ENCODE data around the gene TPK1. TPM values are rescaled to one million over a fixed set of nuclear protein-coding genes. Genes with fewer than 3 reads are reported as not detected.
"Not testable (repeated sequence)": the region's sequence is repeated elsewhere in the genome, so short reads cannot be mapped to it uniquely, and the experiment has no call there.

Gene TPK1
- total RNA-seq, 3 donors from 2014 or later, result 11.4 to 14.2 (median 13.3) TPM

GRCh38 chr7:144786079-144786478 is 49.8 kb downstream of the TPK1 start:
- DNase-seq (no peak), ATAC-seq (no peak)
- H3K4me3 ChIP-seq, result no peak overlapping the region
- no peaks in the 10 kb centered on the region for H3K4me1 ChIP-seq (ENCODE audit: low read depth)
- H3K9me3 ChIP-seq, result no peaks in the 10 kb centered on the region
- TF ChIP-seq CTCF (IDR thresholded peaks at IDR 0.05), result no peak
- intact Hi-C loops (cut with DNase I, micrococcal nuclease), result no loop called here
- H3K36me3 ChIP-seq (ENCODE audit: low read depth), result no peaks in the 10 kb centered on the region

DNA sequence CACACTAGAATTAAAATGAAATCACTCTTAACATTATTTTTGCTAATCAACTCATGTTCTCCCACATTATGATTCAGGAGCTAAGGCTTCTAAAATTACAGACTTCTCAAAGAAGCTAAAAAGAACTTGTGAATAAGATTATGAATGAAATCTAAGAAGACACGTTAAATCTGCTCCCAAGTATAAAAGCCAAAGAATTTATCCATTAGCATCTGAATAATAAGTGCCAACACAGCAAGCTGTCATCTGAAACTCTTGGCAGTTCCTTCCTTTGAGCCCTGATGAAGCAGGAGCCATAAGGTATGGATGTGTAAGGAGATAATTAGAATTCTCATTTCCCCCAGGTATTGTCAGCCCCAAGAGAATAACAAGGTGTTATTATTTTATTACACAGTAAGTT is 50.3 kb downstream of the TPK1 start:
- ATAC-seq, result no peak
- no peak for TF ChIP-seq CTCF (IDR thresholded peaks at IDR 0.05)
- Histone ChIP-seq H3K9me3 (no peaks in the 10 kb centered on the region), H3K36me3 (ENCODE audit: low read depth) (no peaks in the 10 kb centered on the region), H3K4me1 (ENCODE audit: low read depth) (no peaks in the 10 kb centered on the region), H3K4me3 (no peak overlapping the region)
- intact Hi-C loops (cut with DNase I, micrococcal nuclease), result no loop called here
- no peak for DNase-seq

DNA sequence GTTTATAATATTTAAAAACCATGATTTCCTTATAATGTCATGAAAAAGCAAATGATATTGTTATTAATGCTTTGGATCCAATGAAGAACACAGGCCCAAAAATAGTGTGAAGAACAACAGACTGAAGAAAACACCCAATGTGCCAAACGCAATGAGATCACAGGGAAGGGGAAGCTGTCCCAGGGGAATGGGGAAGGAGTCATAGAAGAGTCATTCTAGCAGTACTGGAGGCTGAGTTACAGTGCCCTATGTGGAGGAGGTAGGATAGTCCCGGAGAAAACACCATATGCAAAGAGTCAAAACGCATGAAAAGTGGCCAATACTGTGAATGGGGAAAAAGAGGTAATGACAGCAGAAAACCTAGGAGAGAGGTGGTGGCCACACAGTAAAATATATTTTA is 50.9 kb downstream of the TPK1 start:
- no peak for ATAC-seq
- Histone ChIP-seq H3K4me1 (ENCODE audit: low read depth) (no peaks in the 10 kb centered on the region), H3K36me3 (ENCODE audit: low read depth) (no peaks in the 10 kb centered on the region), H3K4me3 (no peak overlapping the region), H3K9me3 (no peaks in the 10 kb centered on the region)
- DNase-seq, result no peak
- intact Hi-C loops (cut with DNase I, micrococcal nuclease), result no loop called here
- no peak for TF ChIP-seq CTCF (IDR thresholded peaks at IDR 0.05)

DNA sequence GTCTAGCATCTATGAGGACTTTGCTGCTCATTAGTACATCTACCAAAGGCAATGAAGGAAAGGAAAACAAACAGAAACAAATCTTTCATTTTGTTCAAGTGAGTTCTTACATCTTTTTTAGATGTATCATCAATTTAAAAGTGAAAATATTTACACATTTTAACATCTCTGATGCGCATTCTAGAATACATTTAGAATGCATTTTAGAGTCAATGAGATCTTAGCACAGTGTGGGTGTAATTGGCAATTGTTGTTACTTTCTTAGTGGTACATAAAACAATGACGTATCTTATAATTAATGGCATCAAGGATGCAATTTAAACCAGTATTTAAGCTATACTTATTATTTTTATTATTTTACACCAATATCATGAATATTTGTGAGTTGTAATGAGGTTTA is 51.4 kb downstream of the TPK1 start:
- TF ChIP-seq CTCF (IDR thresholded peaks at IDR 0.05), result no peak
- intact Hi-C loops (cut with DNase I, micrococcal nuclease), result no loop called here
- Histone ChIP-seq H3K4me3 (no peak overlapping the region), H3K4me1 (ENCODE audit: low read depth) (no peaks in the 10 kb centered on the region), H3K9me3 (no peaks in the 10 kb centered on the region), H3K36me3 (ENCODE audit: low read depth) (no peaks in the 10 kb centered on the region)
- DNase-seq (no peak), ATAC-seq (no peak)

GRCh38 chr7:144782883-144783282 is 53.0 kb downstream of the TPK1 start:
- Histone ChIP-seq H3K4me3 (no peak overlapping the region), H3K36me3 (ENCODE audit: low read depth) (no peaks in the 10 kb centered on the region), H3K4me1 (ENCODE audit: low read depth) (peaks cover 2% of the 10 kb centered on the region), H3K9me3 (no peaks in the 10 kb centered on the region)
- DNase-seq (no peak), ATAC-seq (no peak)
- no peak for TF ChIP-seq CTCF (IDR thresholded peaks at IDR 0.05)
- intact Hi-C loops (cut with DNase I, micrococcal nuclease), result no loop called here

- intact Hi-C loops (cut with DNase I, micrococcal nuclease), result no loop called here
- no peak overlapping the region for H3K4me3 ChIP-seq
- peaks cover 5% of the 10 kb centered on the region for H3K4me1 ChIP-seq (ENCODE audit: low read depth)
- no peaks in the 10 kb centered on the region for H3K36me3 ChIP-seq (ENCODE audit: low read depth)
- ATAC-seq (no peak), DNase-seq (no peak)
- no peak for TF ChIP-seq CTCF (IDR thresholded peaks at IDR 0.05)
- no peaks in the 10 kb centered on the region for H3K9me3 ChIP-seq
These were observed 55.7 kb downstream of the TPK1 start for GRCh38 chr7:144780071-144780608.

- peak in 1 of 3 donors; percentile 4 for DNase-seq
- H3K36me3 ChIP-seq (ENCODE audit: low read depth); H3K9me3 ChIP-seq; intact Hi-C loops (cut with DNase I, micrococcal nuclease); H3K4me3 ChIP-seq; ATAC-seq; H3K4me1 ChIP-seq (ENCODE audit: low read depth): not testable (repeated sequence)
These were observed 58.0 kb downstream of the TPK1 start for GRCh38 chr7:144777889-144778288.
